ENCODE results near the gene FAM47E.

The FAM47E gene

DNA sequence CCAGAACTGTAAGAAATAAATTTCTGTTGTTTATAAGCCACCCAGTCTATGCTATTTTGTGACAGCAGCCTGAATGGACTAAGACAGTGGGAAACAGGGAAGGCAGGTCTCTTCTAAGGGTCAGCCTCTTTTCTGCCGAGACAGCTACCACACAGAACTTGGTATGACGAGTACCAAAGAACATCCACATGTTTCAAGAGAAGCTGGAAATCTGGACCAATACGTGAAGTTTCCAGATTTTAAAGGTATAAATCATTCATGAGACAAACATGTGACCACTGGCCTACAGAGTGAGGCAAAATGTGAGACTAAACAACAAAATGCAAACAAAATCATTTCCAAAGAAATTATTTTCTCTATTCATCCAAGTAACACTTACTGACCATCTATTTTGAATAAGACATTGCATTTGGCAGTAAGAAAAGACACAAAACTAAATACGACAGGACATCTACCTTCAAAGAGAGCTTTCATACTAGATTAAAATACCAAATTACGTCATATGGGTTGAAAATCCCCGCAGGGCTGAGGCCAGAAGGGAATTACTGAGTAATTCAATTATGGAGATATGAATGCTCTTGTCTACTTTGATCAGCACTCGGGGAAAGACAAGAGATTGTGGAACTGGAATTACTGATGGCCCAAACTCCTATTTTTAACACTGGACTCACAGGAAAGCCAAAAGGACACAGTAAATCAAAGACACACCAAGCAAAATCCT lies 45.1 kb upstream of the FAM47E start:
- Histone ChIP-seq H3K4me3 (ENCODE audit: low read length) (no peak overlapping the region), H3K36me3 (replicated peaks; ENCODE audit: low read depth, low read length) (no peaks in the 10 kb centered on the region), H3K9me3 (ENCODE audit: insufficient read depth, low read length) (no peaks in the 10 kb centered on the region), H3K4me1 (ENCODE audit: low read length) (peaks cover 21% of the 10 kb centered on the region), H3K27me3 (ENCODE audit: low read depth, low read length) (0 out of 2 replicates have a peak, but pooled peaks cover 6% of the 10 kb centered on the region), H3K79me2 (ENCODE audit: low read length) (no peaks in the 10 kb centered on the region), H2AFZ (ENCODE audit: low read depth, low read length) (no peak overlapping the region), H3K4me2 (ENCODE audit: low read length) (no peak overlapping the region), H4K20me1 (ENCODE audit: insufficient read depth, low read length) (peaks cover 5% of the 10 kb centered on the region), H3K9ac (ENCODE audit: low read length) (no peak overlapping the region), H3K27ac (ENCODE audit: low read length) (no peak overlapping the region)
- no peak for TF ChIP-seq CTCF (IDR thresholded peaks at IDR 0.05; ENCODE audit: low read depth, low read length)
- no peak for TF ChIP-seq EZH2phosphoT487 (IDR thresholded peaks at IDR 0.05; ENCODE audit: low read depth)

GRCh38 chr4:76207549-76207948 lies 44.0 kb upstream of the FAM47E start:
- Histone ChIP-seq H3K4me2 (ENCODE audit: low read length) (no peak overlapping the region), H3K79me2 (ENCODE audit: low read length) (no peaks in the 10 kb centered on the region), H2AFZ (ENCODE audit: low read depth, low read length) (no peak overlapping the region), H4K20me1 (ENCODE audit: insufficient read depth, low read length) (peaks cover 5% of the 10 kb centered on the region), H3K27me3 (ENCODE audit: low read depth, low read length) (0 out of 2 replicates have a peak, but pooled peaks cover 6% of the 10 kb centered on the region), H3K9me3 (ENCODE audit: insufficient read depth, low read length) (no peaks in the 10 kb centered on the region), H3K4me1 (ENCODE audit: low read length) (peaks cover 22% of the 10 kb centered on the region), H3K9ac (ENCODE audit: low read length) (no peak overlapping the region), H3K36me3 (replicated peaks; ENCODE audit: low read depth, low read length) (no peaks in the 10 kb centered on the region), H3K4me3 (ENCODE audit: low read length) (no peak overlapping the region), H3K27ac (ENCODE audit: low read length) (no peak overlapping the region)
- TF ChIP-seq CTCF (IDR thresholded peaks at IDR 0.05; ENCODE audit: low read depth, low read length) (no peak), EZH2phosphoT487 (IDR thresholded peaks at IDR 0.05; ENCODE audit: low read depth) (no peak)

DNA sequence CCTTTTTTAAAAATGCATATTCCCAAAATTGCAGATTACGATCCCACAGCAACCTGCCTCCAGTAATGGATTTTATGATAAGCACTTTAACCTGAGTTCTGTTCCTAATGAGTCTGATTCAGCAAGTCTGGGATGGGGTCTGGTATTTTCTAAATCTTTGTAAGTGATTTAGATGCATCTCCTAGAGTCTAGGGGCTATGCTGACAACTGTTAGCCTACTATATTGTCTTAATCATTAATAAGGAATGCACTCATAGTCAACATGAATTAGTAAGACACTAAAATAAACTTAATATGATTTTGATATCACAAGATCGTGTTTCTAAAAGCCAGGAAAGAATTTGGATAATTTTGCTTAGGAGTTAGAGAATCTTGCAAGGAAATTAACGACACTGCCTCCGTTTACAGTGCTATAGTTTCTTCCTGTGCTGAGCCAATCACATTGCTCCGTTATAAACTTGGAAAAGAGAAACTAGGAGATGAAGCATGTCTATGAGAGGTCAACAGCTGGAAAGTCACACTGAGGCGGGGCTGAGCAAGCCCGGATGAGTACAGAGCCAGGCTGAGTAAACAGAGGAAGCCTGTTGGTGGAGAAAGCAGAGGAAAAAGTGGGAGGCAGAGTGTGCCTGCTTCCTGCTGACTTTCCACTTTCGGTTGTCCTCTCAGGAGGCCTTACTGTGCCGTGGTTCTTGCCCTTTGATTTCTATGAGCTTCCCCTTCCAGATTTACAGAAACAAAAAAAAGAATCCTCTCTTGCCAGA lies 43.3 kb upstream of the FAM47E start:
- H3K4me1 ChIP-seq (ENCODE audit: low read length), result peaks cover 27% of the 10 kb centered on the region
- no peak overlapping the region for H3K9ac ChIP-seq (ENCODE audit: low read length)

More for the DNA sequence above, 43.3 kb upstream of the FAM47E start:
- Histone ChIP-seq H3K27me3 (ENCODE audit: low read depth, low read length) (0 out of 2 replicates have a peak, but pooled peaks cover 4% of the 10 kb centered on the region), H3K79me2 (ENCODE audit: low read length) (no peaks in the 10 kb centered on the region), H3K9me3 (ENCODE audit: insufficient read depth, low read length) (no peaks in the 10 kb centered on the region), H2AFZ (ENCODE audit: low read depth, low read length) (no peak overlapping the region), H3K27ac (ENCODE audit: low read length) (no peak overlapping the region), H3K36me3 (replicated peaks; ENCODE audit: low read depth, low read length) (no peaks in the 10 kb centered on the region), H3K4me3 (ENCODE audit: low read length) (no peak overlapping the region), H3K4me2 (ENCODE audit: low read length) (no peak overlapping the region), H4K20me1 (ENCODE audit: insufficient read depth, low read length) (peaks cover 5% of the 10 kb centered on the region)
- TF ChIP-seq EZH2phosphoT487 (IDR thresholded peaks at IDR 0.05; ENCODE audit: low read depth) (no peak), CTCF (IDR thresholded peaks at IDR 0.05; ENCODE audit: low read depth, low read length) (no peak)

Data from OCI-LY3 (cell line).